WTC11 (cell line): ENCODE data around the gene NCKAP5. TPM values are rescaled to one million over a fixed set of nuclear protein-coding genes. Genes with fewer than 3 reads are reported as not detected.

Source experiments
- ATAC-seq: fragments of 200-7000 bp; cut with Tn5 transposase; 2 replicates; pipeline ENCODE4 v1.10.0; 2021; ENCODE audit warnings: mild to moderate bottlenecking, moderate library complexity
- CTCF ChIA-PET: fragments of 300-600 bp; sonication (Branson Sonifier 250); formaldehyde crosslinking; loops from one replicate; lab custom pipeline; 2021; ENCODE audit warnings: antibody characterized with exemption; lab: Charles Lee
- POLR2A ChIA-PET: fragments of 350-600 bp; sonication (Branson Sonifier 250); formaldehyde crosslinking; loops from one replicate; lab custom pipeline; 2021; ENCODE audit warnings: antibody characterized with exemption; lab: Charles Lee
- DNase-seq: peaks from one replicate; pipeline ENCODE4 v3.0.0; 2021; ENCODE audit warnings: low spot score
- H3K27ac Mint-ChIP-seq: 2 replicates; pipeline ENCODE4 v1.8.0; 2021; ENCODE audit warnings: mixed read lengths
- H3K27me3 Mint-ChIP-seq: 2 replicates; pipeline ENCODE4 v1.8.0; 2021; ENCODE audit warnings: low read depth, mild to moderate bottlenecking, moderate library complexity, mixed read lengths
- H3K36me3 Mint-ChIP-seq: 2 replicates; pipeline ENCODE4 v1.8.0; 2021; ENCODE audit warnings: mixed read lengths
- H3K4me1 Mint-ChIP-seq: 2 replicates; pipeline ENCODE4 v1.8.0; 2022; ENCODE audit warnings: mixed read lengths
- H3K4me3 Mint-ChIP-seq: 2 replicates; pipeline ENCODE4 v1.8.0; 2021; ENCODE audit warnings: mild to moderate bottlenecking, moderate library complexity, mixed read lengths
- H3K9me3 Mint-ChIP-seq: 2 replicates; pipeline ENCODE4 v1.8.0; 2021; ENCODE audit warnings: mixed read lengths
- AR ChIP-seq: fragments of 250-450 bp; sonication (Bioruptor Pico); IDR thresholded peaks from 2 replicates; pipeline ENCODE4 v1.9.0; 2021; ENCODE audit warnings: mild to moderate bottlenecking
- ARID4B ChIP-seq: sonication (generic); formaldehyde crosslinking; IDR thresholded peaks from 2 replicates; pipeline ENCODE4 v1.8.0; 2023; ENCODE audit warnings: missing genetic modification reagents, mild to moderate bottlenecking, borderline replicate concordance
- ATF1 ChIP-seq: sonication (generic); formaldehyde crosslinking; IDR thresholded peaks from 2 replicates; pipeline ENCODE4 v1.8.1; 2023; ENCODE audit warnings: mild to moderate bottlenecking, moderate library complexity, missing genetic modification reagents
- ATF2 ChIP-seq: sonication (generic); formaldehyde crosslinking; IDR thresholded peaks from 2 replicates; pipeline ENCODE4 v1.8.1; 2022; ENCODE audit warnings: low read depth, missing genetic modification reagents, borderline replicate concordance
- CBFB ChIP-seq: sonication (generic); formaldehyde crosslinking; IDR thresholded peaks from 2 replicates; pipeline ENCODE4 v1.8.1; 2022; ENCODE audit warnings: mild to moderate bottlenecking, low read depth, missing genetic modification reagents
- ERG ChIP-seq: fragments of 250-450 bp; sonication (Bioruptor Pico); IDR thresholded peaks from 2 replicates; pipeline ENCODE4 v1.8.0; 2021; ENCODE audit warnings: mild to moderate bottlenecking
- FOXP1 ChIP-seq: sonication (generic); formaldehyde crosslinking; IDR thresholded peaks from 2 replicates; pipeline ENCODE4 v1.8.0; 2022; ENCODE audit warnings: missing genetic modification reagents, mild to moderate bottlenecking, moderate library complexity, borderline replicate concordance
- FOXP4 ChIP-seq: sonication (generic); formaldehyde crosslinking; IDR thresholded peaks from 2 replicates; pipeline ENCODE4 v1.8.0; 2022; ENCODE audit warnings: mild to moderate bottlenecking, missing genetic modification reagents
- GABPB1 ChIP-seq: sonication (generic); formaldehyde crosslinking; IDR thresholded peaks from 2 replicates; pipeline ENCODE4 v1.8.1; 2023; ENCODE audit warnings: mild to moderate bottlenecking, missing genetic modification reagents
- PRRX2 ChIP-seq: fragments of 250-450 bp; sonication (Bioruptor Pico); IDR thresholded peaks from 2 replicates; pipeline ENCODE4 v1.8.0; 2021; ENCODE audit warnings: mild to moderate bottlenecking
- SOX15 ChIP-seq: fragments of 250-450 bp; sonication (Bioruptor Pico); IDR thresholded peaks from 2 replicates; pipeline ENCODE4 v1.9.0; 2021; ENCODE audit warnings: mild to moderate bottlenecking
- STAT6 ChIP-seq: sonication (generic); formaldehyde crosslinking; conservative IDR thresholded peaks from 2 replicates; pipeline ENCODE4 v1.8.1; 2023; ENCODE audit warnings: mild to moderate bottlenecking, low read depth, missing genetic modification reagents, moderate library complexity
- ZBTB21 ChIP-seq: sonication (generic); formaldehyde crosslinking; IDR thresholded peaks from 2 replicates; pipeline ENCODE4 v1.8.1; 2023; ENCODE audit warnings: mild to moderate bottlenecking, missing genetic modification reagents, borderline replicate concordance
- ZMAT4 ChIP-seq: fragments of 250-450 bp; sonication (Bioruptor Pico); IDR thresholded peaks from 2 replicates; pipeline ENCODE4 v1.9.0; 2021; ENCODE audit warnings: mild to moderate bottlenecking
- ZNF219 ChIP-seq: sonication (generic); formaldehyde crosslinking; IDR thresholded peaks from 2 replicates; pipeline ENCODE4 v1.8.0; 2023; ENCODE audit warnings: missing genetic modification reagents, mild to moderate bottlenecking, borderline replicate concordance
- total RNA-seq: library from RNA; stranded (reverse); gene quantifications from 3 replicates; pipeline ENCODE4 v1.2.3, GENCODE V29; 2021
- TF ChIP-seq, protein P1 (sequence below): fragments of 250-450 bp; sonication (Bioruptor Pico); conservative IDR thresholded peaks from 2 replicates; pipeline ENCODE4 v1.9.0; 2021; ENCODE audit warnings: mild to moderate bottlenecking
- TF ChIP-seq, protein P2 (sequence below): sonication (generic); formaldehyde crosslinking; IDR thresholded peaks from 2 replicates; pipeline ENCODE4 v1.8.1; 2022; ENCODE audit warnings: low read depth, mild to moderate bottlenecking, moderate library complexity, missing genetic modification reagents, borderline replicate concordance

The NCKAP5 gene
- total RNA-seq, 1 experiment from 2014 or later = 0.55 TPM

- TF ChIP-seq ARID4B (CRISPR knock-in tag) = no peak
- no peak for TF ChIP-seq ZNF219
- TF ChIP-seq FOXP1 = no peak
- TF ChIP-seq FOXP4 (CRISPR knock-in tag) = no peak
- TF ChIP-seq STAT6 (CRISPR knock-in tag) = no peak
- TF ChIP-seq AR (CRISPR knock-in tag) = no peak
- TF ChIP-seq ATF1 (CRISPR knock-in tag) = no peak
- TF ChIP-seq, protein P1, sequence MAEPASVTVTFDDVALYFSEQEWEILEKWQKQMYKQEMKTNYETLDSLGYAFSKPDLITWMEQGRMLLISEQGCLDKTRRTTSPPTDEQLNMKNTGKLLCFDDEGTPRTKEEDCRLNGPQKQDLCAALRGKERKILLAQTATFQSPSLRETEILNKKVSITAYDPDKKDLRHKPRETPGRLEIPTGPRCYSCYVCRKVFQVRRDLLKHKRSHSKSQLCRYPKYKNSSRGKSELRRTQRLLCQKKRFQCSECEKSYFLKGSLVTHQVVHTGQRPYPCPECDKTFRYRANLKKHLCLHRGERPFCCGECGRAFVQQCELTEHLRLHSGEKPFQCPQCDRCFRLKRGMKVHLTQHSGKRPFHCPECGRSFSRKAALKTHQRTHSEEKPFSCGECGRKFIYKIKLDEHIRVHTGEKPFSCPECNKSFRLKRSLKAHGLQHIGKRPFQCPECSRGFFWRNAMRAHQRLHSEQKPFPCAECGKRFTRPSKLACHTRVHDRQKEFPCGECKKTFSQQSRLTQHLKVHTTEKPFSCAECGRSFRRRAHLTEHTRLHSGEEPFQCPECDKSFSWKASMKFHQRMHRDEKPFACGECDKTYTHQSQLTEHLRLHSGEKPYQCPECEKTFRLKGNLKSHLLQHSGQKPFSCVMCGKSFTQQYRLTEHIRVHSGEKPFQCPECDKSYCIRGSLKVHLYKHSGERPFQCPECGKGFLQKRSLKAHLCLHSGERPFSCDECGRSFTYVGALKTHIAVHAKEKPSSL (CRISPR knock-in tag) = no peak
- no peak for TF ChIP-seq ERG
Observed at GRCh38 chr2:132849118-132849517, 719.1 kb downstream of the NCKAP5 start (continued).

DNA sequence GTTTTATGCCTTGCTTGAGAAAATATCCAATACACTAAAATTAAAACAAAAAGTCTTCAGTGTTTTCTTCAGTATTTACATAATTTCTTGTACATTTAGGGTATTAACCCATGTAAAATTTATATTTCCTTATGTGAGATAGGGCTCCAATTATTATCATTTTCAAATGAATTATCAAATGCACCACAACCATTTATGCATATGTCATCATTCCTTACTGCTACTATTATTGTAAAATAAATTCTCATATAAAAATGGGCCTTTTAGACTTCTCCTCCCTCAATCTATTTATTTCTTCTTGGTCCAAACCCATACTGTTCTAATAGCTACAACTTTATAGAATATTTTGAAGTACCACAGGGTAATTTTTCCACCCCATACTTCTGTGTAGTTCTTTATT lies 722.9 kb downstream of the NCKAP5 start:
- H3K4me1 Mint-ChIP-seq = no peaks in the 10 kb centered on the region
- TF ChIP-seq SOX15 (CRISPR knock-in tag) (no peak), ATF2 (CRISPR knock-in tag) (no peak), ZBTB21 (CRISPR knock-in tag) (no peak), ZMAT4 (no peak), GABPB1 (CRISPR knock-in tag) (no peak), CBFB (CRISPR knock-in tag) (no peak), PRRX2 (CRISPR knock-in tag) (no peak)
- TF ChIP-seq, protein P2, sequence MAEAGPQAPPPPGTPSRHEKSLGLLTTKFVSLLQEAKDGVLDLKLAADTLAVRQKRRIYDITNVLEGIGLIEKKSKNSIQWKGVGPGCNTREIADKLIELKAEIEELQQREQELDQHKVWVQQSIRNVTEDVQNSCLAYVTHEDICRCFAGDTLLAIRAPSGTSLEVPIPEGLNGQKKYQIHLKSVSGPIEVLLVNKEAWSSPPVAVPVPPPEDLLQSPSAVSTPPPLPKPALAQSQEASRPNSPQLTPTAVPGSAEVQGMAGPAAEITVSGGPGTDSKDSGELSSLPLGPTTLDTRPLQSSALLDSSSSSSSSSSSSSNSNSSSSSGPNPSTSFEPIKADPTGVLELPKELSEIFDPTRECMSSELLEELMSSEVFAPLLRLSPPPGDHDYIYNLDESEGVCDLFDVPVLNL = no peak

More for the DNA sequence above, 722.9 kb downstream of the NCKAP5 start:
- Mint-ChIP-seq H3K27ac (no peak overlapping the region), H3K4me3 (no peak overlapping the region), H3K27me3 (no peaks in the 10 kb centered on the region), H3K36me3 (no peaks in the 10 kb centered on the region), H3K9me3 (peaks cover 3% of the 10 kb centered on the region; the same call in 1 of the 2 replicates)
- ATAC-seq (no peak), DNase-seq (no peak)
- CTCF ChIA-PET = no interaction called here
- POLR2A ChIA-PET = no interaction called here
